H9 (cell line): ENCODE results near the gene PYGL. TPM values are rescaled to one million over a fixed set of nuclear protein-coding genes. Genes with fewer than 3 reads are reported as not detected.
A peak's percentile ranks its signal among the peaks of the same experiment; 100 is the strongest.
"Not testable (repeated sequence)": the region's sequence is repeated elsewhere in the genome, so short reads cannot be mapped to it uniquely, and the experiment has no call there.

Experiments used
- DNase-seq: peaks from one replicate; pipeline ENCODE4 v3.0.0-alpha.2; 2017
- H2AFZ ChIP-seq: one replicate; pipeline ENCODE4 v1.6.1; 2013; ENCODE audit warnings: mild to moderate bottlenecking, low read length, control low read depth, moderate library complexity
- H2AK5ac ChIP-seq: 2 replicates; pipeline ENCODE4 v1.6.1; 2013; ENCODE audit warnings: low read length, control low read depth, mixed read lengths; ENCODE audit not compliant: insufficient read length
- H2BK120ac ChIP-seq: one replicate; pipeline ENCODE4 v1.6.1; 2013; ENCODE audit warnings: low read depth, mild to moderate bottlenecking, low read length, control low read depth, inconsistent platforms; ENCODE audit not compliant: poor library complexity, severe bottlenecking
- H2BK12ac ChIP-seq: 2 replicates; pipeline ENCODE4 v1.6.1; 2013; ENCODE audit warnings: low read length, control low read depth, mixed read lengths, low read depth; ENCODE audit not compliant: insufficient read length
- H2BK15ac ChIP-seq: 2 replicates; pipeline ENCODE4 v1.6.1; 2013; ENCODE audit warnings: low read depth, low read length, control low read depth
- H2BK20ac ChIP-seq: one replicate; pipeline ENCODE4 v1.6.1; 2013; ENCODE audit warnings: low read depth, mild to moderate bottlenecking, low read length, control low read depth, inconsistent platforms; ENCODE audit not compliant: poor library complexity, severe bottlenecking
- H2BK5ac ChIP-seq: 2 replicates; pipeline ENCODE4 v1.6.1; 2013; ENCODE audit warnings: low read length, control low read depth, mixed read lengths; ENCODE audit not compliant: insufficient read length
- H3K14ac ChIP-seq: 2 replicates; pipeline ENCODE4 v1.6.1; 2013; ENCODE audit warnings: low read length, control low read depth; ENCODE audit not compliant: insufficient read depth
- H3K18ac ChIP-seq: 2 replicates; pipeline ENCODE4 v1.6.1; 2013; ENCODE audit warnings: low read depth, mild to moderate bottlenecking, mixed read lengths, low read length, control low read depth; ENCODE audit not compliant: insufficient read length
- H3K23ac ChIP-seq: 2 replicates; pipeline ENCODE4 v1.6.1; 2013; ENCODE audit warnings: low read length, control low read depth, mixed read lengths, low read depth; ENCODE audit not compliant: insufficient read length
- H3K23me2 ChIP-seq: 2 replicates; pipeline ENCODE4 v1.6.1; 2013; ENCODE audit warnings: low read depth, mild to moderate bottlenecking, mixed read lengths, low read length, control low read depth; ENCODE audit not compliant: insufficient read length, poor library complexity, severe bottlenecking
- H3K27ac ChIP-seq: 2 replicates; pipeline ENCODE4 v1.5.1; 2013; ENCODE audit warnings: low read length, control low read depth, mixed read lengths, low read depth; ENCODE audit not compliant: insufficient read length
- H3K27me3 ChIP-seq: 2 replicates; pipeline ENCODE4 v1.6.1; 2013; ENCODE audit warnings: low read length, control low read depth, inconsistent platforms; ENCODE audit not compliant: insufficient read depth
- H3K4ac ChIP-seq: 2 replicates; pipeline ENCODE4 v1.6.1; 2013; ENCODE audit warnings: low read depth, mild to moderate bottlenecking, control low read depth, inconsistent platforms, low read length, moderate library complexity
- H3K4me1 ChIP-seq: 2 replicates; pipeline ENCODE4 v1.6.1; 2013; ENCODE audit warnings: low read length, control low read depth, inconsistent platforms; ENCODE audit not compliant: insufficient read depth
- H3K4me2 ChIP-seq: 2 replicates; pipeline ENCODE4 v1.6.1; 2013; ENCODE audit warnings: low read length, control low read depth, mixed read lengths; ENCODE audit not compliant: insufficient read length, insufficient read depth
- H3K56ac ChIP-seq: 2 replicates; pipeline ENCODE4 v1.6.1; 2013; ENCODE audit warnings: low read depth, mild to moderate bottlenecking, mixed read lengths, low read length, control low read depth; ENCODE audit not compliant: insufficient read length
- H3K79me1 ChIP-seq: 2 replicates; pipeline ENCODE4 v1.6.1; 2013; ENCODE audit warnings: low read depth, mild to moderate bottlenecking, moderate library complexity, low read length, control low read depth, inconsistent platforms; ENCODE audit not compliant: insufficient read depth, poor library complexity, severe bottlenecking
- H3K79me2 ChIP-seq: 2 replicates; pipeline ENCODE4 v1.6.1; 2013; ENCODE audit warnings: low read length, control low read depth, inconsistent platforms; ENCODE audit not compliant: insufficient read depth
- H3K9ac ChIP-seq: 2 replicates; pipeline ENCODE4 v1.6.1; 2013; ENCODE audit warnings: low read length, control low read depth, mixed read lengths; ENCODE audit not compliant: insufficient read length; ENCODE audit errors: extremely low read depth
- H3K9me3 ChIP-seq: one replicate; pipeline ENCODE4 v1.6.1; 2013; ENCODE audit warnings: low read depth, low read length, inconsistent platforms; ENCODE audit not compliant: control insufficient read depth
- H3T11ph ChIP-seq: one replicate; pipeline ENCODE4 v1.6.1; 2013; ENCODE audit warnings: mild to moderate bottlenecking, low read length, control low read depth, inconsistent platforms
- H4K20me1 ChIP-seq: one replicate; pipeline ENCODE4 v1.6.1; 2013; ENCODE audit not compliant: control insufficient read depth, insufficient read length, insufficient read depth
- H4K5ac ChIP-seq: 2 replicates; pipeline ENCODE4 v1.6.1; 2013; ENCODE audit warnings: low read depth, mild to moderate bottlenecking, mixed read lengths, low read length, control low read depth; ENCODE audit not compliant: insufficient read length
- H4K8ac ChIP-seq: replicated peaks from 2 replicates; pipeline ENCODE4 v1.6.1; 2013; ENCODE audit warnings: low read length, control low read depth, mixed read lengths, low read depth; ENCODE audit not compliant: insufficient read length
- H4K91ac ChIP-seq: 2 replicates; pipeline ENCODE4 v1.6.1; 2013; ENCODE audit warnings: low read depth, mild to moderate bottlenecking, moderate library complexity, mixed read lengths, low read length, control low read depth; ENCODE audit not compliant: insufficient read length
- H3K27ac Mint-ChIP-seq, 3 experiments: 2 replicates in 2 of 3; 3 replicates in 1 of 3; pipeline ENCODE4 v1.8.0; 2020 to 2021; ENCODE audit warnings: mixed read lengths in 3 of 3, mild to moderate bottlenecking in 1 of 3, moderate library complexity in 1 of 3
- H3K27me3 Mint-ChIP-seq: 2 replicates; pipeline ENCODE4 v1.8.0; 2021; ENCODE audit warnings: low read depth, mild to moderate bottlenecking, moderate library complexity, mixed read lengths
- H3K36me3 Mint-ChIP-seq, 3 experiments: 2 replicates in 2 of 3; 3 replicates in 1 of 3; pipeline ENCODE4 v1.8.0; 2020 to 2021; ENCODE audit warnings: low read depth in 3 of 3, mixed read lengths in 3 of 3; ENCODE audit not compliant: insufficient read depth in 1 of 3
- H3K4me1 Mint-ChIP-seq, 2 experiments: 2 replicates each; pipeline ENCODE4 v1.8.0; 2020; ENCODE audit warnings: mixed read lengths in 2 of 2
- H3K4me3 Mint-ChIP-seq, 2 experiments: 2 replicates in 1 of 2; 3 replicates in 1 of 2; pipeline ENCODE4 v1.8.0; 2020 to 2021; ENCODE audit warnings: mild to moderate bottlenecking in 2 of 2, mixed read lengths in 2 of 2, moderate library complexity in 1 of 2
- H3K9me3 Mint-ChIP-seq, 2 experiments: 2 replicates in 1 of 2; 3 replicates in 1 of 2; pipeline ENCODE4 v1.8.0; 2020; ENCODE audit warnings: mild to moderate bottlenecking in 2 of 2, mixed read lengths in 2 of 2, moderate library complexity in 1 of 2
- WGBS: extraction: QIAGEN DNeasy Blood & Tissue Kit; methylation state at CpG from one replicate; pipeline ENCODE4 v1.1.7; 2013; ENCODE audit warnings: missing lambda C conversion rate, low lambda C conversion rate, mixed read lengths; ENCODE audit not compliant: insufficient read length; ENCODE audit errors: extremely low coverage; 5-methylcytosine and 5-hydroxymethylcytosine counted together
- total RNA-seq: library from RNA; stranded (reverse); gene quantifications from 2 replicates; pipeline ENCODE4 v1.2.1, GENCODE V29; 2021
- TF ChIP-seq, protein P1 (sequence below): fragments of 200-600 bp; sonication (generic); conservative IDR thresholded peaks from 3 replicates; pipeline ENCODE4 v1.8.0; 2021; ENCODE audit warnings: antibody characterized with exemption, mild to moderate bottlenecking

Gene PYGL
- total RNA-seq, 1 experiment from 2014 or later, result 53.8 TPM

DNA sequence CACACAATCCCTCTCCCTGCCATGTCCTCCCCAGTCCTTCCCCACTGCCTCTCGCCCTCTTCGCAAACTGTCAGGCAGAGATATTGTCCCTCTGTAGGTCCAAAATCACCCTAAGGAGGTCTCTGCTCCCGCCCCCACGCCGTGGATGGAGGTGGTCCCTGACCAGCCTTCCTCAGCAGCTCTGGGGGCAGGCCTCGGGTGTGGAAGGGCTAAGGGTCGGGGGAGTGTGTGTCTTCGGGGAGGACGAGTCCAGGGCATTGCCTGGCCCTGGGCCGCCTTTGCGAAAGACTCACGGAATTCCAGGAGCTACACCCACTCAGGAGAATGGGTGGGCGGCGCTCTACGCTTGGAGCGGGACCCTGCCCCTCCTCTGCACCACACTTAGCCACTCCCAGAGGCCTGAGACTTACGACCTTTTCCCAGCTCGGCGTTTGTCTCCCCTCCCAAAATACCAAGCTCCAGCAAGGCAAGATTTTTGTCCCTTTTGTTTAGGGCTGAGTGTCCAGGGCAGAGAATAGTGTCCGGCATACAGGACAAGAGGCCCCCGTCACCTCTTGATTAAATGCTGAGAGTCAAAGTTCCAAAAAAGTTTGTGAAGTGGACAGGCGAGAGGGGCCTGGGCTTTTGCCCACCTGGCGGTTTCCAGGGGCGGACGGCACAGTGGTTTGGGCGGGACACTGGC, 881 bp downstream of the PYGL start:
- DNase-seq, result peak; percentile 70
- Histone ChIP-seq H3K27ac (no peak overlapping the region), H2BK15ac (no peak overlapping the region), H4K5ac (no peak overlapping the region), H2AFZ (no peak overlapping the region), H3K18ac (no peak overlapping the region), H2BK5ac (no peak overlapping the region), H2BK20ac (no peak overlapping the region), H3K9me3 (no peaks in the 10 kb centered on the region), H3K4ac (no peak overlapping the region), H2BK12ac (no peak overlapping the region), H3K56ac (no peak overlapping the region), H3K4me1 (no peaks in the 10 kb centered on the region), H3K14ac (peak overlapping the region; percentile 21; the same call in 1 of the 2 replicates), H2BK120ac (no peak overlapping the region), H3K79me1 (no peaks in the 10 kb centered on the region), H3K23me2 (peaks cover 16% of the 10 kb centered on the region), H3K79me2 (no peaks in the 10 kb centered on the region), H3K4me2 (peak overlapping the region; percentile 63), H3K27me3 (no peaks in the 10 kb centered on the region), H4K91ac (no peak overlapping the region), H2AK5ac (no peak overlapping the region), H4K8ac (no peak overlapping the region), H4K20me1 (no peaks in the 10 kb centered on the region), H3K23ac (no peak overlapping the region), H3T11ph (no peak overlapping the region), H3K9ac (peak overlapping the region; percentile 34)
- peaks cover 8 to 12% of the 10 kb centered on the region in 2 experiments for H3K4me1 Mint-ChIP-seq
- H3K27ac Mint-ChIP-seq, result no peak overlapping the region; a peak in 1 of 7 replicates
- WGBS, result no CpG with 5 or more reads among the region's 26 CpGs
- no peaks in the 10 kb centered on the region; a peak in 1 of 5 replicates for H3K9me3 Mint-ChIP-seq
- peaks cover 2 to 10% (median 7%) of the 10 kb centered on the region in 3 experiments; a peak in 5 of 7 replicates for H3K36me3 Mint-ChIP-seq
- peaks cover 9% of the 10 kb centered on the region for H3K27me3 Mint-ChIP-seq
- TF ChIP-seq, protein P1, sequence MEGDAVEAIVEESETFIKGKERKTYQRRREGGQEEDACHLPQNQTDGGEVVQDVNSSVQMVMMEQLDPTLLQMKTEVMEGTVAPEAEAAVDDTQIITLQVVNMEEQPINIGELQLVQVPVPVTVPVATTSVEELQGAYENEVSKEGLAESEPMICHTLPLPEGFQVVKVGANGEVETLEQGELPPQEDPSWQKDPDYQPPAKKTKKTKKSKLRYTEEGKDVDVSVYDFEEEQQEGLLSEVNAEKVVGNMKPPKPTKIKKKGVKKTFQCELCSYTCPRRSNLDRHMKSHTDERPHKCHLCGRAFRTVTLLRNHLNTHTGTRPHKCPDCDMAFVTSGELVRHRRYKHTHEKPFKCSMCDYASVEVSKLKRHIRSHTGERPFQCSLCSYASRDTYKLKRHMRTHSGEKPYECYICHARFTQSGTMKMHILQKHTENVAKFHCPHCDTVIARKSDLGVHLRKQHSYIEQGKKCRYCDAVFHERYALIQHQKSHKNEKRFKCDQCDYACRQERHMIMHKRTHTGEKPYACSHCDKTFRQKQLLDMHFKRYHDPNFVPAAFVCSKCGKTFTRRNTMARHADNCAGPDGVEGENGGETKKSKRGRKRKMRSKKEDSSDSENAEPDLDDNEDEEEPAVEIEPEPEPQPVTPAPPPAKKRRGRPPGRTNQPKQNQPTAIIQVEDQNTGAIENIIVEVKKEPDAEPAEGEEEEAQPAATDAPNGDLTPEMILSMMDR, result no peak
- peak overlapping the region; percentile 85 to 94 for H3K4me3 Mint-ChIP-seq

DNA sequence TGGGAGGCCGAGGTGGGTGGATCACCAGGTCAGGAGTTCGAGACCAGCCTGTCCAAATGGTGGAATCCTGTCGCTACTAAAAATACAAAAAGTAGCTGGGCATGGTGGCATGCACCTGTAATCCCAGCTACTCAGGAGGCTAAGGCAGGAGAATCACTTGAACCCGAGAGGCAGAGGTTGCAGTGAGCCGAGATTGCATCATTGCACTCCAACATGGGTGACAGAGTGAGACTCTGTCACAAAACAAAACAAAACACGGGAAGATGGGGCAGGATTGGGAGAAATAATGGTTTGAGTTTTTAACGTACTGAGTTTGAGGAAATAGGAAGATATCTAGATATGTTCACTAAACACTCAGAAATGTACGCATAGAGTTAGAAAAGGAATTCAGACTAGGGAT, 2.6 kb downstream of the PYGL start:
- peaks cover 16% of the 10 kb centered on the region for H3K23me2 ChIP-seq
- not testable (repeated sequence) for H4K20me1 ChIP-seq, H2BK20ac ChIP-seq

More for the DNA sequence above, 2.6 kb downstream of the PYGL start:
- H3K27ac Mint-ChIP-seq, H3K79me1 ChIP-seq, H2BK5ac ChIP-seq, H3K56ac ChIP-seq, H3K14ac ChIP-seq, H2BK120ac ChIP-seq, H2AFZ ChIP-seq, H2BK15ac ChIP-seq, H3K4me2 ChIP-seq, H4K8ac ChIP-seq, H3K79me2 ChIP-seq, H2AK5ac ChIP-seq, H2BK12ac ChIP-seq, H3K27ac ChIP-seq, H3K9me3 Mint-ChIP-seq, H4K91ac ChIP-seq, H4K5ac ChIP-seq, H3K18ac ChIP-seq, DNase-seq, H3K4ac ChIP-seq, H3K9me3 ChIP-seq, H3K4me1 ChIP-seq, H3K4me1 Mint-ChIP-seq, H3K27me3 Mint-ChIP-seq, H3K4me3 Mint-ChIP-seq, H3T11ph ChIP-seq, H3K9ac ChIP-seq, H3K23ac ChIP-seq, H3K27me3 ChIP-seq: not testable (repeated sequence)
- peaks cover 2 to 10% (median 7%) of the 10 kb centered on the region in 3 experiments; a peak in 5 of 7 replicates for H3K36me3 Mint-ChIP-seq
- WGBS, result no CpG with 5 or more reads among the region's 8 CpGs
